GM21360 (cell line): ENCODE measurements around the gene COQ10A.

Experiments used
- ATAC-seq: cut with Tn5 transposase; IDR thresholded peaks from one replicate; pipeline ENCODE4 v1.9.1; 2021; ENCODE audit warnings: mild to moderate bottlenecking, moderate library complexity; ENCODE audit not compliant: unreplicated experiment

COQ10A gene

GRCh38 chr12:56266693-56267442, at the start of gene COQ10A:
Gene COQ10A, plus strand, starts transcription at chr12:56266942. Its CDS starts 177 bp downstream, at chr12:56267119.
- peak; percentile 82 for ATAC-seq

GRCh38 chr12:56219840-56220239, 46.9 kb upstream of the COQ10A start:
- no peak for ATAC-seq

- ATAC-seq: no peak
Measured at GRCh38 chr12:56220611-56221231, 46.0 kb upstream of the COQ10A start.

GRCh38 chr12:56221232-56221756, 45.4 kb upstream of the COQ10A start:
- no peak for ATAC-seq

- peak; percentile 66 for ATAC-seq
Measured at GRCh38 chr12:56221757-56222530, 44.8 kb upstream of the COQ10A start, which contains the start of gene RNF41. Gene RNF41, minus strand, starts transcription at chr12:56221922. Its CDS starts 7,875 bp downstream, at chr12:56214047.

- ATAC-seq: no peak
Measured at GRCh38 chr12:56222531-56222895, 44.2 kb upstream of the COQ10A start.

GRCh38 chr12:56223571-56224101, 43.1 kb upstream of the COQ10A start:
- no peak for ATAC-seq

- peak; percentile 65 for ATAC-seq
Measured at GRCh38 chr12:56224102-56224701, 42.5 kb upstream of the COQ10A start, which contains the start of gene NABP2. Gene NABP2, plus strand, starts transcription at chr12:56224342. Its CDS starts 515 bp downstream, at chr12:56224857.

- ATAC-seq: no peak
Measured at GRCh38 chr12:56224954-56225353, 41.8 kb upstream of the COQ10A start.

GRCh38 chr12:56229082-56229481, 37.7 kb upstream of the COQ10A start:
- ATAC-seq: no peak

- no peak for ATAC-seq
Measured at GRCh38 chr12:56229916-56230431, 36.8 kb upstream of the COQ10A start, which contains the start of gene SLC39A5. Gene SLC39A5, plus strand, starts transcription at chr12:56230051. Its CDS starts 1,224 bp downstream, at chr12:56231275.

- ATAC-seq: no peak
Measured at GRCh38 chr12:56230432-56231183, 36.1 kb upstream of the COQ10A start.

- no peak for ATAC-seq
Measured at GRCh38 chr12:56231184-56231582, 35.6 kb upstream of the COQ10A start.

- ATAC-seq: no peak
Measured at GRCh38 chr12:56234746-56235436, 31.9 kb upstream of the COQ10A start.

GRCh38 chr12:56236091-56236490, 30.7 kb upstream of the COQ10A start:
- no peak for ATAC-seq

GRCh38 chr12:56236985-56237384, 29.8 kb upstream of the COQ10A start:
- no peak for ATAC-seq

- ATAC-seq: no peak
Measured at GRCh38 chr12:56237552-56237951, 29.2 kb upstream of the COQ10A start.

- ATAC-seq: no peak
Measured at GRCh38 chr12:56241424-56242303, 25.1 kb upstream of the COQ10A start.
